ENCODE results near the gene LYPD6.
"Not testable (repeated sequence)": the region's sequence is repeated elsewhere in the genome, so short reads cannot be mapped to it uniquely, and the experiment has no call there.

Gene LYPD6

DNA sequence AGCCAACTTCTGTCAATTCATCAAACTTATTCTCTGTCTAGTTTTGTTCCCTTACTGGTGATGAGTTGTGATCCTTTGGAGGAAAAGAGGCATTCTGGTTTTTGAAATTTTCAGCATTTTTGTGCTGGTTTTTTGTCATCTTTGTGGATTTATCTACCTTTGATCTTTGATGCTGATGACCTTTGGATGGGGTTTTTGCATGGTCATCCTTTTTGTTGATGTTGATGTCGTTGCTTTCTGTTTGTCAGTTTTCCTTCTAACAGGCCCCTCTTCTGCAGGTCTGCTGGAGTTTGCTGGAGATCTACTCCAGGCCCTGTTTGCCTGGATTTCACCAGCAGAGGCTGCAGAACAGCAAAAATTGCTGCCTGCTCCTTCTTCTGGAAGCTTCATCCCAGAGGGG, 168.8 kb downstream of the LYPD6 start:
- not testable (repeated sequence) for DNase-seq (ENCODE audit: low spot score); FAIRE-seq

GRCh38 chr2:149506808-149507207, 176.4 kb downstream of the LYPD6 start:
- FAIRE-seq; DNase-seq (ENCODE audit: low spot score): not testable (repeated sequence)

GRCh38 chr2:149507974-149508373, 177.6 kb downstream of the LYPD6 start:
- DNase-seq (ENCODE audit: low spot score) (no peak), FAIRE-seq (no peak)

GRCh38 chr2:149513461-149513860, 183.1 kb downstream of the LYPD6 start:
- FAIRE-seq (no peak), DNase-seq (ENCODE audit: low spot score) (no peak)
